Epithelial cell of prostate (primary cell): ENCODE data around the gene MUC20.
"Not testable (repeated sequence)": the region's sequence is repeated elsewhere in the genome, so short reads cannot be mapped to it uniquely, and the experiment has no call there.

Source experiments
- DNase-seq: peaks from one replicate; pipeline ENCODE4 v3.0.0-alpha.2; 2011; ENCODE audit warnings: low read depth, low spot score
- H3K27ac ChIP-seq: fragments of 450-650 bp; 2 replicates; pipeline ENCODE4 v1.5.1; 2017; ENCODE audit warnings: mild to moderate bottlenecking

Gene MUC20

GRCh38 chr3:195727606-195728195 is 6.9 kb downstream of the MUC20 start:
- DNase-seq: no peak

GRCh38 chr3:195728789-195729188 is 8.0 kb downstream of the MUC20 start:
- DNase-seq, H3K27ac ChIP-seq: not testable (repeated sequence)

More at GRCh38 chr3:195727606-195728195, 6.9 kb downstream of the MUC20 start:
- no peak overlapping the region for H3K27ac ChIP-seq

DNA sequence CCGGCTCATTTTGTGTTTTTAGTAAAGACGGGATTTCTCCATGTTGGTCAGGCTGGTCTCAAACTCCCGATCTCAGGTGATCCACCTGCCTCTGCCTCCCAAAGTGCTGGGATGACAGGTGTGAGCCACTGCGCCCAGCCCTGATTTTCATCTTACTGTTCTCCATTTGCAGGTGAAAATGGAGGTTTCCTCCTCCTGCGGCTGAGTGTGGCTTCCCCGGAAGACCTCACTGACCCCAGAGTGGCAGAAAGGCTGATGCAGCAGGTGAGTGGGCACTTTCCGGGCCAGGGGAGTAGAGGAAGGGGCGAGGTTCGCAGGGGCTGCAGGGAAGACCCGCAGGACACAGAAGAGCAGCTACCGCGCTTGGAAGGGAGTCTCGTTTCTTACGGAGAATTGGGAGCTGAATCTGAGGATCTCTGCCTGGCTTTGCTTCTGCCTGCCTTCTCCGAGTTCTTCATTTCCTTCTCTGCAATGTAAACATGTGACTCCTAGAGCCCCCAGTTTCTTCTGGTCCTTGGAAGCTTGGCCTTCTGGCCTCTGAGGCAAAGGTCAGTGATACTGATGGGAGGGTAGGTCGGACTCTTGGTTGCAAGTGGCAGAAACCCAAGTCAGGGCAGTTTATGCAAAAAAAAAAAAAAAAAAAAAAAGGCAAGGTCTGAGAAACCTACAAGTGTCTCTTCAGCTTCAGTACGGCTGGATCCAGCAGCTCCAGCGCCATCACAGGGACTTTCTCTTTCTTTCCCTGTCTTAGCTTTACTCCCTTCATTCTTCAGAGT is 8.9 kb downstream of the MUC20 start:
- no peak overlapping the region for H3K27ac ChIP-seq
- DNase-seq: no peak

- no peak overlapping the region for H3K27ac ChIP-seq
- DNase-seq: no peak
These were observed 10.7 kb downstream of the MUC20 start for GRCh38 chr3:195731356-195731905.

DNA sequence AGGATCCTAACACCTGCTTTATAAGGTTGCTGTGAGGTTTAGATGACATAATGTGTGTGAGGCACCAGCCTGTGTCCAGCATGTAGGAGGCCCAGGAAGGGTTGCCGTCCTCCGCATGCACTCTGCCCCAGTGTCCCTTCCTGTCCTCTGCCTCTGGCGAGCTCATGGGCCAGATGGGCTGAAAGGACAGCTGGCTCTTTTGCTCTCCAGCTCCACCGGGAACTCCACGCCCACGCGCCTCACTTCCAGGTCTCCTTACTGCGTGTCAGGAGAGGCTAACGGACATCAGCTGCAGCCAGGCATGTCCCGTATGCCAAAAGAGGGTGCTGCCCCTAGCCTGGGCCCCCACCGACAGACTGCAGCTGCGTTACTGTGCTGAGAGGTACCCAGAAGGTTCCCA is 12.2 kb downstream of the MUC20 start:
- no peak for DNase-seq
- H3K27ac ChIP-seq: no peak overlapping the region

DNA sequence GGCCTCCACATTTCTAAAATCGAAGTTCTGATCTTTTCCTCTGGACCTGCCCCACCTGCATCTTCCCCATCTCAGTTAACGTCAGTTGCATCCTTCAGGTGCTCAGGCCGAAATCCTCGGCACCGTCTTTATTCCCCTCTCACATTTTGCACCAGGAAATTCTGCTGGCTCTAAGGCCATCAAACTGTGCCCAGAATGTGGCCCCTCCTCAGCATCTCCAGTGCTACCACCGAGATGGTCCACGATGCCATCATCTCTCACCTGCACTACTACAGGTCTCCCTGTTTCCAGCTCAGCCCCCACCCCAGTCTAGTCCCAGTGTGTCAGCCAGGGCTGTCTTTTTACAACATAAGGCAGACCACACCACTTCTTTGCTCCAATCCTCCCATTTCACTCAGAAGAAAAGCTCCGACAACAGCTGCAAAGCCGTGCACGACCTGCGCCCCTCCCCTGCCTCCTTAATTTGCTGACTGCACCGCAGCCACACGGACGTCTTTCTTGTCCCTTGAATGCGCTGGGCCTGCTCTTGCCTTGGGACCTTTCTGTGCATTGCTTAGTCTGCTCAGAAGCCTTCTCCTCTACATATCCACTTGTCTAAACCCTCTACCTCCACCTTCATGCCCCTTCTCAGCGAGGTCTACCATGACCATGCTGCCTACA is 14.4 kb downstream of the MUC20 start:
- no peak overlapping the region for H3K27ac ChIP-seq
- no peak for DNase-seq

DNA sequence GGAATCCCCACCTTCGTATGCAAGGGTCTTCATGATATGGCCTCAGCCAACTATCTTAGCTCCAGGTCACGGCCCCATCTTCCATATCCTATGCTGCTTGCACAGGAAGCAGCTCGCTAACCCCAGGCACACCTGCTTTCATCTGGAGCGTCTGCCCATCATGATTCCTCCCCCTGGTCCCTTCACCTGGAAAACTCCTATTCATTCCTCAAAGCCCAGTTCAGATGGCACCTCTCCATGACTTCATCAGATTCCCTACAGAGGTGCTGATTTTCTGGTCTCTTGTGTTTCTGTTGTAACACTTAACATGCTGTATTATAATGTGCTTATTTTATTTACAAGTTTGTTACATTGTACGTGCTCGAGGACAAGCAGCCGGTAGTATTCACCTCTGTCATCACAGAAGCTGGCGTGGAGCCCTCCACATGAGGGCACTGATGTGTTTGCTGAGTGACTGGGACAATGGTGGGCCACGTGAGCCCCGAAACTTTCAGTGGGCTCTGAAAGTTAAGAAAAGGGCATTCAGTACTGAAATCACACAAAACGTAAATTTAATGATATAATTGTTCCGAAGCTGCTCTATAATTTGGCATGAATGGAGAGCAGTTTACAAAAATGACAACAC is 16.2 kb downstream of the MUC20 start:
- no peak overlapping the region for H3K27ac ChIP-seq
- no peak for DNase-seq

DNA sequence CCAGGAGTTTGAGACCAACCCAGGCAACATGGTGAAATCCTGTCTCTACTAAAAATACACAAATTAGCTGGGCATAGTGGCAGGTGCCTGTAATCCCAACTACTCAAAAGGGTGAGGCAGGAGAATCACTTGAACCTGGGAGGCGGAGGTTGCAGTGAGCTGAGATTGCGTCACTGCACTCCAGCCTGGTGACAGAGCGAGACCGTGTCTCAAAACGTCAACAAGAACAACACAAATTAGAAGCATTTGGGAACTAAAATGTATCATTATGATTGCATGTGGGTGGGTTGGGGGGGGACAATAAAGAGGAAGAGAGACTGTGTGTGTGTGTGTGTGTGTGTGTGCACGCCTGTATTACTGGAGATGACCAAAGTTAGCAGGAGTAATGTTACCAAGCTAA is 17.0 kb downstream of the MUC20 start:
- H3K27ac ChIP-seq, DNase-seq: not testable (repeated sequence)

DNA sequence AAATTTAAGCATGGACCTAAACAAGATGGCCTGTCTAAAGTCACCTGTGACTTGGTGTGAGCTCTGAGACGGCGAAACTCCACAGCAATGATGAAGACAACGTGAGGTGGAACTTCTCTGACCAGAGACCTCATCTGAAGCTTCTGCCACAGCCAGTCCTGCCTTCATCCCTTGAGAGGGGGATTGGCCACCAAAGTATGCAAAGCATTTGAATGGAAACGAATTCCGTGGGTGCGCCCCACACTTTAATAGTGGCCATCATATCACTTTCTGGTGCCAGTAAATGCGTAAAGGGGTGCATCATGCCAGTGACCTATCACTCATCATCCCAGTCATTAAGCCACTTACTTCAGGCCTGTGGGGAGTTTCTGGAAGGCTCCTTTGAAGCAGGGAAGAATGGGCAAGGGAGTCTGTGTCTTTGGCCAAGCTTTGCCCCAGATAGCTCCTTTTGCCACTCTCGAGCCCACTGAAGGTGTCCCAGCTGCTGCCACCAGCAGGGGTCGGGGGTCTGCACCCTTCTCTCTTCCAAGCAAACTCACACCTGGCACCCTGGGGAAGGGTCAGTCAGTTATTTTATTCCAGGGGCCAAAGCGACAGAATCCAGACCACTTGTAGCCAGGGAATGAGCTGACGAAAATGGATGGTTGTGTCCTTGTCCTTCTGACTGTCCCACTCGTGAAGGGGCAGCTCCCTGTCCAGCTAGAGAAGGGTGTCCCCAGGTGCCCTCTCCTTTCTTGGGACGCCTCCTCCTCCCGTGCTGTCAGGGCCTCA is 17.7 kb downstream of the MUC20 start:
- H3K27ac ChIP-seq: no peak overlapping the region
- DNase-seq: no peak

- no peak overlapping the region for H3K27ac ChIP-seq
- DNase-seq: no peak
These were observed 18.9 kb downstream of the MUC20 start for GRCh38 chr3:195739561-195740111.

GRCh38 chr3:195744437-195744836 is 23.7 kb downstream of the MUC20 start:
- DNase-seq: no peak
- H3K27ac ChIP-seq: no peak overlapping the region

GRCh38 chr3:195746346-195746745 is 25.6 kb downstream of the MUC20 start:
- H3K27ac ChIP-seq: no peak overlapping the region
- no peak for DNase-seq

- no peak overlapping the region for H3K27ac ChIP-seq
- no peak for DNase-seq
These were observed 26.0 kb downstream of the MUC20 start for GRCh38 chr3:195746751-195747150.

- DNase-seq: no peak
- H3K27ac ChIP-seq: no peak overlapping the region
These were observed 27.9 kb downstream of the MUC20 start for GRCh38 chr3:195748661-195749060.

- DNase-seq, H3K27ac ChIP-seq: not testable (repeated sequence)
These were observed 28.3 kb downstream of the MUC20 start for GRCh38 chr3:195749101-195749500.

DNA sequence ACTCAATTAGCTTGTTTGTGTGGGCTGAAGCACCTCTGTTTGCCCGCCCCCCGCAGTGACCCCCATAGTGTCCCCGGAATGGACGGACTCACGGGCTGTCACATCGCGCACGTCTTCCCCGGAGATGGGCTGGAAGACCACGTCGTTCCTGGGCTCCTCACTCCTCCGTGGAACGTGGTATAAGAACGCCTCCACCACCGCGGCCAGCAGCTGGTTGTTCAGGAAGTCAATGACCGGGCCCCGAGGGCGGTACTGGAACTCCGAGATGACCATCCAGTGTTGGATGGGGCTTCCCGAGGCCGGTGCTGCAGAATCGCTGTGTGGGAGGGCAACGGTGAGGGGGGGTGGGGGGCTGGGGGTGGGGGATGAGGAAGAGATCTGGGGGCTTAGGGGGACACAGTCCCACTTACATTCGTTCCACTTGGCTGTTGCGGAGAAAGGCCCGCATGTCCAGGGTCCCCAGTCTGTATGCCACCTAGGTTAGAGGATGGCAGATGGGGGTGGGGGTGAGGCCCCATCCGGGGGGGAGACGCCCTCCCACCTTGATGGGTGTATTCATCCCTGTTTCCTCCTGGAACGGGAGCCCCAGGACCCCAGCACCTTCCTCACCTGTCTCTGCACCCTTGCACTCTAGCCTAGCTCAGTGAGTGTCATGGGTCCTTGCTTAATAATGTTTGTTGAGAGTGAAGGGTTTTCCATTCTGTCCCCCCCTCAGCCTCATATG is 30.2 kb downstream of the MUC20 start:
- DNase-seq: no peak
- H3K27ac ChIP-seq: no peak overlapping the region

DNA sequence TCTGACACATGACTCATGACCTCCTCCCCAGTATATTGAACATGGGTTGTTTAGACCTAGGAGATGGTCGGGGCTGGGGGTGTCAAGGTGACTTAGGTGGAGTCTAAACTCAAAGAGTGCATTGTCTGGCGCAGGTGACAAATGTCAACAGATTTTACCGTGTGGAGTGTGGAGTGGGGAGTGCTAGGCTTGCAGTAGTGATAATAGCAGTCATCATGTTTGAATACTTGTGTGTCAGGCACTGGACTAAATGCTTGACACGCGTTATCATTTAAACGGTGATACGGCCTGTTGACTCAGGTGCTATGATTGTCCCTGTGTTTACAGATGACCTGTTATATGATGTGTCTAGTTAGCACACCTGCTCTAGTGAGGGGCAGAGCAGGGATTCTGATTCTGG is 30.8 kb downstream of the MUC20 start:
- H3K27ac ChIP-seq: no peak overlapping the region
- no peak for DNase-seq

DNA sequence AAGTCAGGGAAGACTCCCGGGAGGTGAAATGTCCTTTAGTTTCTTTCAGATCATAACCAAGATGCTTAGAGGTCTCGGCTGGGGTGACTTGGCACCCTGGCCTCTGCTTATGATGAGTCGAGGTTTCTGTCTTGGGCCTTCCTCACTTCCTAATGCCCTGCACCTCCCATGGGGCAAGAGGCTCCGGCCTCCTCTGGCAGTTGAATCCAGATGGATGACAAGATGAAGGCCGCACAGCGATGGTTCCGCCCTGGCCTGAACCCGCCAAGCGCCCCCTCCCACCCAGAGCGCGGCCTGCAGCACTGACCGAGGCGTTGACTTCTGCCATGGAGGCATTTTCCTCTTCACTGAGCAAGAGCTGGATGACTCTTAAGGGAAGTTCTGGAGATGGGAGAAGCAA is 31.3 kb downstream of the MUC20 start:
- DNase-seq: no peak
- H3K27ac ChIP-seq: no peak overlapping the region
